Measurements from ENCODE around the gene CBX1.

Gene CBX1

DNA sequence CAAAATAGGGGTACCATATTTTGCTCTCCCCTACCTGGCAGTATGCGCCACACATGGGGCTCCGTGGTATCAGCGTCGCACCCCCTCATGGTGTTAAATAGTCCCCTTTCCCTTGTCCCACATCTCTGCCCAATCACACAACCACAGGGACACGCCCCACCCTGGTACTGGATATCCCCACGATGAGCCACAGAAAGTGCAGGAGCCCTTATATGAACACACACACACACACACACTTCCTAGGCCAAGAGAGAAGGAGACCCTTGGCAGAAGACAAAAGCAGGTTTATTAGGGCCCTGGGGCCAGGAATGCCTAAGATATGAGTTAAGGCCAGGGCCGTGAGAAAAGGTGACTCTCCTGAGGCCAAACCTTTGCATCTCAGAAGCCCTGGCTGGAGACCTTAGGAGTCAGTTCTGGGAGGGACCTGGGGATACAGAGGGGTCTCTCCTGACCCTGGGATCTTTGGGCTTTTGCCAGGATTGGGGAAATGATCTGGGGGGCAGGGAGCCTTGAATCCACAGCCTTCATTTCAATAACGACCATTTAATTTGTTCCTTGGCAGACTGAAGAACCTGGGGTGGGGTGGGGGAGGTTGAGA lies 75.3 kb downstream of the CBX1 start:
- no peak for DNase-seq (ENCODE audit: low spot score)

DNA sequence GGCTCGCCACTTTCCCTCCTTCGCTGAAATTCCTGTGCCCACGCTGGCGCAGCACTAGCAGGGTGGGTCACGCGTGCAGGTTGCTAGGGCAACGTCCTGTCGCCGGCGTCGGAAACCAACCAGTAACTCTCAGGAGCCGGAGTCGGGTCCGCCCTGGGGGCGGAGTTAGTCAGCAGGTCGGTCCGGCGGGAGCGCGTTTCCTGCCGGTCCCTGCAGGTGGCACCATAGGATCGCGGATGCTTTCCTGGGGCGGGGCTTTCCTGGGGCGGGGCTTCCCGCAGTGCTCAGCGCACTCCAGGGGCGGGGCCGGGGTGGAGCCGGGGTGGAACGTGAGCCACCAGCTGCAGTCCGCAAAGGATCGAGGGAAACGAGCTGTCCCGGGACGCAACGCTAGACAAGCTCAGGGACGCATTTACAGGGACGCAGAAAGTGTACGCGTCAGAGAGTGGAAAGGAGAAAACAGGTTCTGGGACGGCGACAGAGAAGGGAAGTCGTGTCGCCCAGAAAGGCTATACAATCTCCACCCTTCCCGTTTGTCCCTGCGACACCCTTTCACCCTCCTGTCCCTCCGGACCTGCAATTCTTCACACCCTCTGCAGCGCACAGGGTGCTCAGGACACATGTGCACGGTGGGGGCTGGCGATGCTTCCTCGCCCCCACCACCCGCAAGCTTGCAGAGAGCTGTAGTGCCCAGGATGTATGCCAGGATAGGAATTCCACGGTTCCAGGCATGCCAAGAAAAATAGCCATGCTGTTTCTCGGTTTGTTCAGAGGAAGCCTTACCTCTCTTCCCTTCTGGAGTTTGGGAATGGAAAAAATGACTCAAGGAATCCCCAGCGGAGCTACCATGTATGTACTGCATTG lies 76.0 kb downstream of the CBX1 start:
- peak; percentile 95 for DNase-seq (ENCODE audit: low spot score)

DNA sequence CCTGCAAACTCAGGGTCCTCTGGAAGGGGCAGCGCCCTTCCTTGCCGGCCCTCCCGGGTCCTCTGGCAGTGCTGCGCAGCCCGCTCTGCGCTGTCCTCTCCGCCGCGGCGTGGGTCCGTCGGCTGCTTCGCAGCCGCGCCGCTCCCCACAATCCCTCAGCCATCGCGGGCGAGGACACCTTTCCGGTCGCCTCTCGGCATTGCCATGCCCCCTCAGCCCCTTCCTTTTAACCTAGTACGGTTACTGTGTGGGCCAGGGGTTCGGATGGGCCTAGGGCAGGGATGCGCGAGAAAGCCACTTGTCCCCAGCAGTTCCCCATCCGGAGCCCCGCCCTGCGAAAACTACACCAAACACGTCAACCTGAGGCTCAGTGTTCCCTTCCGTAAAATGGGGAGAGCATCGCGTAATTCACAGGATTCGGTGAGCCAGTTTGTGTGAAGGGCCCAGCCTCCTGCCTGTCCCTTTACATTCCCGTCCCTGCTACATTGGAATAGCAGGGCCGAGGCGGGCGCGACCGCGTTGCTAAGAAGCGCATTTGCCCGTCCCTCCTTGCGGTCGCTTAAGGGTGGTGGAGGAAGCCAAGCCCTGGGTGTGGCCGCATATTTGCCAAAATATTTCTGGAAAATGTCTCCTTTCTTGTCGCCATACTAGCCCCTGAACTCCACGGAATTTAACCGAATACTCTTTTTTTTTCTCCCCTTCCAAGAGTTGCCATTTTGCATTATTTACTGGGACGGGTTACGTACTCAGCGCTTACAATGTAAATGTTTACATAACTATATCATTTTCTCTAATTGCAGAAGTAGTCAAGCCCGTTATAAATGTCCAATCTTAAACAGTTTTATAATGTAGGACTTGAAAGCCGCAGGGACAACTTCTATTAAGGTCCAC lies 76.9 kb downstream of the CBX1 start:
- DNase-seq (ENCODE audit: low spot score): no peak

DNA sequence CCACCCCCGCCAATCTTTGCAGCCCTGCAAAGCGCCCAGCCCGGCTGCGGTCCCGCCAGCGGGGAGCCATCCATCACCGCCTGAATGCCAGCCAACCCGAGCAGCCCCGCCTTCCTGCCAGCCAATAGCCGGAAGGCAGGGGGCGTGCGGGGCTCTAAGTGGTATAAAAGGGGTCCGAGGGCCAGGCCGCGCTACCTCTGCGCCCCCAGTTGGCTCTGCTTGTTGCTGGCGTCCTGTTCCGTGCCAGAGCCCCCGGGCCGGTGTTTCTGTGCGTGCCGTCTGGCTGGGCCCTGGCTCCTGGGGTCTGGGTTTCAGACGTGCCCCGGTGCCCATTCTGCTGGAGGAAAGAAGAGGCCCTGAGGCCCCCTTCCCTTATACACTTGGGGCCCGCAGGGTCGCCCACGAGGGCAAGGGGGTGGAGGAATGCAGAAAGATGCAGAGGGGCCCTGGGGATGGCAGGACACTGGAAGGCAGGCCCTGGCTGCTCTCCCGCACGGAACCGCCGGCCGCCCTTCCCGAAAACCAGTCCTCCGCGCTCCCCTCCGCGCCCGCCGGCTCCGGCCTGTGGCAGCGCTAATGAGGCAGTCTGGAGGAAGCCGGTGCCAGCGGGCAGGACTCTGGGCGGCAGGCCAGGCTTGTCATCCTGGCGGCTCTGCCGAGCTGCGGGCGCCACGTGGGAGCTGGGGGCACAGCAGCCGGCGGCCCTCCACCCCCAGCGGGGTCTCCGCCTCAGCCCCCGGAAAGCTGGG lies 77.7 kb downstream of the CBX1 start:
- DNase-seq (ENCODE audit: low spot score): peak; percentile 87

DNA sequence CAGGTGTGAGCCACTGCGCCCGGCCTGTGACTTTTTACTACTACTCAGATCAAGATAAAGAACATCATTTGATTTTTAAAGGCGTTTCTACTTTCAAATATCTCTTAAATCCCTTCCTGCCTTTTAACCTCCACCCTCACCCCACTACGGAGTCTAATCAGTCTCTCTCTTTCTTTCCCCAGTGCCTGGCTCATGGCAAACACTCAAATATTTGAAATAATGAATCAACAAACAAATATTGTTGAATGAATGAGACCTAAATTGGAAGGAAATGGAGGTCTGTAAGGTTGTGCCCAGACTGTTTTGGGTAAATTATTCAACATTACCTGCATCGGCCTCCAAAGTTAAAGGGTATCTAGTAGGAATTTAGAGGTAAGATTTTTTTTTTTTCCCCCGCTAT lies 78.4 kb downstream of the CBX1 start:
- no peak for DNase-seq (ENCODE audit: low spot score)

DNA sequence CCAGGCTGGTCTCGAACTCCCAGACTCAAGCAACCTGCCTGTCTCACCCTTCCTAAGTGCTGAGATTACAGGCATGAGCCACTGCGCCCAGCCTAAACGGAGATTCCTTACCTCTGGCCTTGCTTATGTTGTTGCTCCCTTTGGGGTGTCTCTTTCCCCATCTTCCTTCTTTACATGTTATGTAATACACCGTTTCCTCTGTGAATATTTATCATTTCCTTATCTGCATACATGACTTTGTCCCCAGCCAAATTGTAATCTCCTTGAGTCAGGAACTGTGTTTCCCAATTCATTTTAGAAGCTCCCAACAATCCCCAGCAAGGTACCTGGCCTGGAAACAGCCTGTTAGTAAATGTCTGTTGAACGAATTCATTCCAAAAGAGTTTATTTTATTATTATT lies 79.3 kb downstream of the CBX1 start:
- DNase-seq (ENCODE audit: low spot score): no peak

Measured in globus pallidus (tissue), 1 donor.